ENCODE data around the gene NUDCD3.

DNA sequence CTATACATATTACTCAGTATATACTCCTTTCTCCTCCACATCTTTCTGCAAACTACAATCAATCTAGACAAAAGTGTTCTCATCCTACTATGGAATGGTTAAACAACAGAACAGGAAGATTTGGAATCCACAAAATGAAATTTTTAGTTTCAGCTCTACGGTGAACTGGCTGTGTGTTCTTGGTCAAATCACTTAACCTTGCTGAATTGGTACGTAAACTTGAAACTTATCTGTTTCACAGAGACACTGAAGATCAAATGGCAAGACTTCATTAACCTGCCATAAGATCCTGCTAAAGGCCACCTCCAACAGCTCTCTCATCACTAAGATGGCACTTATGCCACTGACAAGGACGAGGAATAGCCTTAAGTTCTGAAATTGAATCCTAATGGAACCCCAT is 1.5 kb downstream of the NUDCD3 start:
- TF ChIP-seq CTCF (conservative IDR thresholded peaks at IDR 0.05; ENCODE audit: low read depth, low read length) (no peak), EZH2 (IDR thresholded peaks at IDR 0.05; ENCODE audit: low read length, unreplicated experiment) (no peak), EZH2phosphoT487 (IDR thresholded peaks at IDR 0.05; ENCODE audit: borderline replicate concordance, low read length) (no peak)

Measured in PC-3 (cell line).